Activated CD8-positive, alpha-beta memory T cell treated with anti-CD3 and anti-CD28 coated beads, Interleukin-2, amount 50 U/mL, for 4 hours (primary cell): ENCODE measurements around the gene TAF11L7.
"Not testable (repeated sequence)": the region's sequence is repeated elsewhere in the genome, so short reads cannot be mapped to it uniquely, and the experiment has no call there.

ENCODE experiments used
- DNase-seq: peaks from one replicate; pipeline ENCODE4 v3.0.0-alpha.2; 2020

Gene TAF11L7

GRCh38 chr5:17585658-17586057 lies at the start of gene TAF11L7:
TSS of gene TAF11L7 (minus strand) at chr5:17585758.
- DNase-seq, result not testable (repeated sequence)

- no peak for DNase-seq
Observed at GRCh38 chr5:17634160-17634559, 48.6 kb upstream of the TAF11L7 start, which contains the start of gene TAF11L14. TSS of gene TAF11L14 (plus strand) at chr5:17634460.

- DNase-seq, result not testable (repeated sequence)
Observed at GRCh38 chr5:17631788-17632187, 46.2 kb upstream of the TAF11L7 start, which contains the start of gene TAF11L13. TSS of gene TAF11L13 (plus strand) at chr5:17632088.

GRCh38 chr5:17625686-17626085 lies 40.1 kb upstream of the TAF11L7 start:
- no peak for DNase-seq

- DNase-seq, result no peak
Observed at GRCh38 chr5:17620627-17621026, 35.1 kb upstream of the TAF11L7 start.

GRCh38 chr5:17619354-17619753 lies 33.8 kb upstream of the TAF11L7 start:
- no peak for DNase-seq

- DNase-seq, result no peak
Observed at GRCh38 chr5:17614872-17615605, 29.5 kb upstream of the TAF11L7 start.

- not testable (repeated sequence) for DNase-seq
Observed at GRCh38 chr5:17610092-17610491, 24.5 kb upstream of the TAF11L7 start, which contains the start of gene TAF11L12. TSS of gene TAF11L12 (plus strand) at chr5:17610392.

- not testable (repeated sequence) for DNase-seq
Observed at GRCh38 chr5:17607461-17607860, 21.9 kb upstream of the TAF11L7 start.

- no peak for DNase-seq
Observed at GRCh38 chr5:17604951-17605350, 19.4 kb upstream of the TAF11L7 start.

- DNase-seq, result not testable (repeated sequence)
Observed at GRCh38 chr5:17603880-17604279, 18.3 kb upstream of the TAF11L7 start, which contains the start of gene TAF11L11. TSS of gene TAF11L11 (plus strand) at chr5:17604183.

GRCh38 chr5:17597728-17598127 lies 12.2 kb upstream of the TAF11L7 start, which contains the start of gene TAF11L10:
TSS of gene TAF11L10 (minus strand) at chr5:17597828.
- not testable (repeated sequence) for DNase-seq

- not testable (repeated sequence) for DNase-seq
Observed at GRCh38 chr5:17594255-17594654, 8.7 kb upstream of the TAF11L7 start, which contains the start of gene TAF11L9. TSS of gene TAF11L9 (minus strand) at chr5:17594394.

- DNase-seq, result not testable (repeated sequence)
Observed at GRCh38 chr5:17590860-17591259, 5.3 kb upstream of the TAF11L7 start, which contains the start of gene TAF11L8. TSS of gene TAF11L8 (minus strand) at chr5:17590960.
